ENCODE data around the gene RTF2.
"Not testable (repeated sequence)": the region's sequence is repeated elsewhere in the genome, so short reads cannot be mapped to it uniquely, and the experiment has no call there.

The RTF2 gene

DNA sequence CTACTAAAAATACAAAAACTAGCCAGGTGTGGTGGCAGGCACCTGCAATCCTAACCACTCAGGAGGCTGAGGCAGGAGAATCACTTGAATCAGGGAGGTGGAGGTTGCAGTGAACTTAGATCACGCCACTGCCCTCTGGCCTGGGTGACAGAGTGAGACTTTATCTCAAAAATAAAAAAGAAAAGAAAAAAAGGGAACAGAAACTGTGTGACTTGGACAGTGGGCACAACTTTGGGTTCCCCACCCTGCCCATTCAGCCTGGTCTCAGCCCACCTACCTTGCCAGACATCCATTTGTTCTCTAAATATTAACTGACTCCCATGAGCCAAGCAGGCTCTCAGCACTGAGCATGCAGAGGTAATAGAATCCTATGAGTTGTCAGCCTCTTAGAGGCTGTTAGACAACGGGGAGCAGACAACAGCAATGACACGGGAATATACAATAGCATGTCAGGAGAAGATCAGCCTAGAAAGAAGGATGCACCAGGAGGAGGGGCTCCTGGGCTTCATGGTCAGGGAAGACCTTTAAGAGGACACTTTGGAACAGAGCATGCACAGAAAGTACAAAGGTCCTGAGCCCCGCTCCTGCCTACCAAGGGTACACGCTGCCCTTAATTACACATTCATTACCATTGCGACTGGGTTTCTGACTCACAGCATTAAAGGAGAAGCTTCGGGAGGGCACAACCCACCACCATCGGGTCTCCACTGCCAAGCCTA lies 84.6 kb downstream of the RTF2 start:
- no peak for DNase-seq (ENCODE audit: low spot score)

GRCh38 chr20:56554869-56555268 lies 86.4 kb downstream of the RTF2 start:
- no peak for DNase-seq (ENCODE audit: low spot score)

DNA sequence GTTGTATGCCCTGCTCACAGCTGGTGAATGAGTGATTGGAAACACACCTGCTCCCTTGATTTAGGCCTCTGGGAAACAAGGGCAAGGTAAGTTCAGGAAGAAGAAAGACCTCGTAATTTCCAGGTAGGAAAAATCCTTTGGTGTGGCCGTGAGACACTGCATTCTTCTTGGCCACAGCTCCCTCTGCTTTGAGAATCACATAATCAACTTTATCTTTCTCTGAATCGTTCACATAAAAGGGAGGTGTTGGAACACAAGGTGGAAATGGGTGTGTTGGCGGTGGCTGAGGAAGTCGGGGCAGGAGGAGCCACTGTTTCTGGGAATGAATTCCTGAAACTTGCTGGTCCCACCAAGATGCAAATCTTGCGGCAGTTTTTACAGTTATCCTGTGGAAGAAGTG lies 90.5 kb downstream of the RTF2 start:
- DNase-seq (ENCODE audit: low spot score): no peak

- DNase-seq (ENCODE audit: low spot score): not testable (repeated sequence)
Measured at GRCh38 chr20:56564526-56564925, 96.1 kb downstream of the RTF2 start.

DNA sequence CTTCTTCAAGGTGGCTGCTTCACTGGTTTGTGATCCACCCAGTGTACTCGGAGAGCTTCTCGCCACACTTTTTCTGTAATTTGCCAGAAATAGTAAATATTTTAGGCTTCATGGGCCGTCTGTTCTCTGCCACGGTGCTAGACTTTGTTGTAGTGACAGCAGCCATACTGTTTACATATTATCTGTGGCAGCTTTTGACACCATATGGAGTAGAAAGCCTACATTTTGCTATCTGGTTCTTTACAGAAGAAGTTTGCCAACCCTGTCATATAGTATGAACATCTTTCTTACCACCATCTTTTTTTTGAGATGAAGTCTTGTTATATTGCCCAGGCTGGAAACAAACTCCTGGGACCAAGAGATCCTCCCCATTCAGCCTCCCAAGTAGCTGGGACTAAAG lies 97.1 kb downstream of the RTF2 start:
- DNase-seq (ENCODE audit: low spot score): no peak

- no peak for DNase-seq (ENCODE audit: low spot score)
Measured at GRCh38 chr20:56566621-56567020, 98.2 kb downstream of the RTF2 start.
